Tongue (tissue), 2 donors: ENCODE measurements around the gene MICB. TPM values are rescaled to one million over a fixed set of nuclear protein-coding genes. Genes with fewer than 3 reads are reported as not detected.
"Not testable (repeated sequence)": the region's sequence is repeated elsewhere in the genome, so short reads cannot be mapped to it uniquely, and the experiment has no call there.

Experiments used
- DNase-seq: peaks from one replicate; pipeline ENCODE4 v3.0.0-alpha.2; 2015
- total RNA-seq: library from RNA; depleted of rRNA; stranded (reverse); fragments of >200 nt; gene quantifications from one replicate; pipeline ENCODE4 v1.2.3, GENCODE V29; 2014

Gene MICB
- total RNA-seq, 1 donor from 2014 or later: 3.9 TPM

DNA sequence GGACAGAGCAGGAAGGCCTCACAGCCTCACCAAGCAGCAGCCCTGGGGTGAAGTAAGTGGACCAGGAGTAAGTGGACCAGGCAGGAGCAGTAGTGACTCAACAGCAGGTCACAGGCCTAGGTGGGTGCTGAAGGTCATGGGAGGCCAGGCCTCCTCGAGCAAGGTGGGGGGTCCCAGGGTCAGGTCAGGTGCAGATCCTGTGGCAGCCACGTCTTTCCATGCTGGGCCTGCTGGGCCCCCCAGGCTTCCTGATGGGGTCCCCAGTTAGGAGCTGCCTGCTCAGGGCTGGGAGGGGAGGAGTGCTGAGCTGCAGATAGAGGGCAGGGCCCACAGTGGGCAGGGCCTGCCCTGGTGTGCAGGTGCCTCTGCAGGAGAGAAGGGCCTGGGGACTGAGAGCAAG is 11.1 kb downstream of the MICB start:
- DNase-seq: not testable (repeated sequence)

DNA sequence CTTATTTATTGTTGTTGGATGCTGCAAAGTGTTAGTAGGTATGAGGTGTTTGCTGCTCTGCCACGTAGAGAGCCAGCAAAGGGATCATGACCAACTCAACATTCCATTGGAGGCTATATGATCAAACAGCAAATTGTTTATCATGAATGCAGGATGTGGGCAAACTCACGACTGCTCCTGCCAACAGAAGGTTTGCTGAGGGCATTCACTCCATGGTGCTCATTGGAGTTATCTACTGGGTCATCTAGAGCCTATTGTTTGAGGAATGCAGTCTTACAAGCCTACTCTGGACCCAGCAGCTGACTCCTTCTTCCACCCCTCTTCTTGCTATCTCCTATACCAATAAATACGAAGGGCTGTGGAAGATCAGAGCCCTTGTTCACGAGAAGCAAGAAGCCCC is 12.1 kb downstream of the MICB start:
- DNase-seq: no peak

DNA sequence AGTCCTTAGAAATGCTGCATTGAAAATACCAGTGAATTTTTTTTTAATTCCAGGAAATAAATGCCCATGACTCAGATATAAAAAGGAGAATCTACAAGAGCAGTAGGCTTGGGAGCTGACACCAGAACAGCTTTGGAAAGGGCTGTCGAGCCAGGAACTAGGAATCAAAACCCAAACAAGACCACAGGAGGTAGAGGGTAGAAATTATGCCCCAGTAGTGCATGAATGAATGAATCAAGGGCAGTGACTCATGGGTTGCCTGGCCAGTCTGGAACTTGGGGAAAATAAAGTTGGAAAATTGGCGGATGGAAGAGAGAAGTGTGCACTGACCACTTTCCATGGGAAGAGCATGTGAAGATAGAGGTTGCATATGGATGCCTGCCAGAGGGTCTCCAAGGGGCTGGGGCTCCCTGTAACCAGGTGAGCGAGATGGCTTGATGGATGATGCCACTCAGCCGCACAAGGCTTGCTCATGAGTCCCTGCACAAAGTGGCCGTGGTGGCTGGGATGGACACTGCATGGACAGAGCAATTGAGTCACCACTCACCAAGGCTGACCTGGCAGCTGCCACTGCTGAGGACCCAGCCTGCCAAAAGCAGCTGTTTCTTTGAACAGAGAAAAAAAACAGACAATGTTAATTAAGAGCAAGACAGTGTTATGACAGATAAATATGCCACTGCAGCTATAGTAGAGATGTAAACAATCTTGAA is 15.7 kb downstream of the MICB start:
- DNase-seq: no peak

DNA sequence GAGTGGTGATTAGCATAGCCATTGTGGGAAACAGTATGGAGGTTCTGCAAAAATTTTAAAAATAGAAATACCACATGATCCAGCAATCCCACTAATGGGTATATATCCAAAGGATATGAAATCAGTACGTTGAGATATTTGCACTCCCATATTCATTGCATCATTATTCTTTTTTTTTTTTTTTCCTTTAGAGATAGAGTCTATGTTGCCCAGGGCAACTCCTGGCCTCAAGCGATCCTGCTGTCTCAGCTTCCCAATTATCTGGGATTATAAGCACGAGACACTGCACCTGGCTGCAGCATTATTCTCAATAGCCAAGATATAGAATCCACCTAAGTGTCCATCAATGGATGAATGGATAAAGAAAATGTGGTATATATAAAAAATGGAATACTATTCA is 23.9 kb downstream of the MICB start:
- DNase-seq: no peak

DNA sequence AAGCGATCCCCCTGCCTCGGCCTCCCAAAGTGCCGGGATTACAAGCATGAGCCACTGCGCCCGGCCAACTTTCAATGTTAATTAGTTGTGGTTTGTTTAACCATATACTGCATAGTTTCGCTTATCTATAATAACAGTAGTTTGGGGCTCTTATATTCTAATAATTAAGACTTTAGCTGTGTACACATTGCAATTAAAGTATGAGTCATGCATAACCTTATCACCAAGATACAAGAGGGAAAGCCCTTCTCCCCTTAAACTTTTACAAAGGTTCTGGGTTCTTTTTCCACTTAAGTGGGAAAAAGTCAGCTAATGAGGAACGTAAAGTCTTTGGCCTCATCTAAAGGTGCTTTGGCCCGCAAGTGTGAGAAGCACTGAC is 27.6 kb downstream of the MICB start:
- no peak for DNase-seq

DNA sequence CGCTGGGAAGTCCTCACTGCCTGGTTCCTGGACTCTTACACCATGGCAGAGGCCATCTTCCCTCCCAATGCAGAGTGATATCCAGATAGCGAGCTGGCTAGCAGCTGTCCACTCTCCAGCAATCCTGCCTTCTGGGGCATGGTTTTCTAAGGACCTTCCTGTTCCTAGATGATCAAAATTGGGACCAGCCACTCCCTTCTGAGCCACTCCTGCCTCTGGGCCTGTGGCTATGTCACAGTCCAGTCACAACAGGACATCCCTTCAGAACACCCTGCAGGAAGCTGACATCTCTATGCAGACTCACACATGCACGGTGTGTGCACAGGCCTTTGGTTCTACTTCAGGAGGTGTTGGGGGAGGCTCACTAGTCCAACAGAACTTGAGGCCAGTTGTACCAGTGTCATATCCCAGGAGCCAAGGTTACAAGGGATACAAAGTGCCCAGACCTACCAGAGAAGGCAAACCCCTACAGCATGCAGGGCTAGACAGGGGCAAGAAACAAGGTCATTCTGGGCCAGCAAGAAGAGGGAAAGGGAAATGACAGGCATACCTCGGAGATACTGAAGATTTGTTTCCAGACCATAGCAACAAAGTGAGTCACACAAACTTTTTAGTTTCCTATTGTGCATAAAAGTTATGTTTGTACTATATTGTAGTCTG is 28.1 kb downstream of the MICB start:
- DNase-seq: no peak

DNA sequence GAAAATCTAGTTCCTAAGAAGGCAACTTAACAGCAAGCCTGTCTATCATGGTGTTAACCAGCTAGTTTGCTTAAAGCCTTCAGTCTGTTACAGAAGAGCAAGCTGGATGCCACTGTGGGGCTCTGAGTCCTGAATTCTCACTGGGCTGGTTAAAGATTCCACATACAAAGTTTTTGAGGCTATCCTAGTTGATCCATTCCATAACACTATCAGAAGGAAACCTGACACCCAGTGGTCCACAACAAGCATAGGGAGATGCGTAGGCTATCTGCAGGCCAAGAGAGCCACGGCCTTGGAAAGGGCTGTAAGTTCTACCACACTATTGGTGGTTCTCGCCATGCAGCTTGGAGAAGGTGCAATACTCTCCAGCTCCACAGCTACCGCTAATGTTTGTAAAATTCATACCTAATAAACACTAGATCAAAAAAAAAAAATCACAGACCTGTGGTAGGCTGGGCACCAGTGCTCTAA is 30.4 kb downstream of the MICB start:
- no peak for DNase-seq

DNA sequence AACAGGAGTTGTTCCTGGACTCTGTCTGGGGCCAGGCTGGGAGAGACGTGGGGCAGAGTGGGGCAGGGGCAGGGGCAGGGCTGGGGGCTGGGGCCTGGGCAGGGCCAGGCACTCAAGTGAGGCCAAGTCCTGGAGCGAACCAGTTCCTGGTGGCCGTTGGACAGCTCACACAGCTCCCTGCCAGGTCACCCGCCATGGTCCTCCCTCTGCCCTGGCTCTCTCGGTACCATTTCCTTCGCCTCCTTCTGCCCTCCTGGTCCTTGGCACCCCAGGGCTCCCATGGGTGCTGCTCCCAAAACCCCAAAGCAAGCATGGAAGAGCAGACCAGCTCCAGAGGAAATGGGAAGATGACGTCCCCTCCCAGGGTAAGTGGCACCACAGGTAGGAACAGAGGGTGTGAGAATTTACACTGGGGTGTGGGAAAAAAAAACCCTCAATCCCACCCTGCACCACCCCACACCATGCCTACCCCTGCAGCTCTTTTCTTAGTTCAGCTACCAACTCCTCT is 30.9 kb downstream of the MICB start, which contains the start of gene MCCD1:
Gene MCCD1, plus strand, starts transcription at position 142 of the 508 bp plus-strand sequence. Its CDS starts 53 bp downstream, at position 195.
- DNase-seq: no peak

DNA sequence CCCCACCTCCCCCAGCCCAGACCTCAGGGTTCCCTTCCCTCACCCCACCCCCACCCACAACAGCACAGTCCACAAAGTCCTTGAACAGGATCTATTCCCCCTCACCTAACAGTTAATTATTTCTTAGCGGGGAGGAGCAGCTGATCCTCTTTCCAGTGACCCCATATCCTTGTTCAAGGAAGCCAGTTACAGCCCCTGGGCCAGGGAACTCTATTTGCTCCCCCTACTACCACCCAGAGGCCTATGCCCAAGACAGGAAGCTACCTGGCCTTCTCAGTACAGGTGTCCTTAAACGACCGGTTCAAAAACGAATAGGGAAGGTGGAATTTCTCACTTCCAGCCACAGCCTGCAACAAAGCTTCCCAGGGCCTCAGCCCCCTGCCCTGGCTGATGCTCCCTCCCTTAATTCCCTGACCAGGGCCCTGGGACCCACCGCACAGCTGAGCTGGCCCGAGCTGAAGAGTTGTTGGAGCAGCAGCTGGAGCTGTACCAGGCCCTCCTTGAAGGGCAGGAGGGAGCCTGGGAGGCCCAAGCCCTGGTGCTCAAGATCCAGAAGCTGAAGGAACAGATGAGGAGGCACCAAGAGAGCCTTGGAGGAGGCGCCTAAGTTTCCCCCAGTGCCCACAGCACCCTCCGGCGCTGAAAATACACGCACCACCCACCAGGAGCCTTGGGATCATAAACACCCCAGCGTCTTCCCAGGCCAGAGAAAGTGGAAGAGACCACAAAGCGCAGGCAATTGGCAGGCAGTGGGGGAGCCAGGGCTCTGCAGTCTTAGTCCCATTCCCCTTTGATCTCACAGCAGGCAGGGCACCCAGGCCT is 31.6 kb downstream of the MICB start:
- DNase-seq: no peak

DNA sequence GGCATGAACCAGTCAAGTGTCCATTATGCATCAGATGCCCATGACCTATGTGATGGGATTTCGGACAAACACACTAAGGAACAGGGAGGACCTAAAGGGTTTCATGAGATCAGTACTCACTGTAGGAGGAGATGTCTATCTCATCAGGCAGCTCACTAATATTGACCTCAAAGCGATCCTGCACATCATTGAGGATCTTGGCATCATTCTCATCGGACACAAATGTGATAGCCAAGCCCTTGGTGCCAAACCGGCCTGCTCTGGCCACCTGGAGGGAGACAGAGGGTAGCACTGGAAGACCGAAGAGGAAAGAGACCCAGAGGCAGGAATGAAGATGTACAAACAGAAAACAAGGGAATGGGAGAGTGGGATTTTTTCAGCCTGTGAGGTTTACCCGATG is 32.7 kb downstream of the MICB start:
- DNase-seq: no peak

DNA sequence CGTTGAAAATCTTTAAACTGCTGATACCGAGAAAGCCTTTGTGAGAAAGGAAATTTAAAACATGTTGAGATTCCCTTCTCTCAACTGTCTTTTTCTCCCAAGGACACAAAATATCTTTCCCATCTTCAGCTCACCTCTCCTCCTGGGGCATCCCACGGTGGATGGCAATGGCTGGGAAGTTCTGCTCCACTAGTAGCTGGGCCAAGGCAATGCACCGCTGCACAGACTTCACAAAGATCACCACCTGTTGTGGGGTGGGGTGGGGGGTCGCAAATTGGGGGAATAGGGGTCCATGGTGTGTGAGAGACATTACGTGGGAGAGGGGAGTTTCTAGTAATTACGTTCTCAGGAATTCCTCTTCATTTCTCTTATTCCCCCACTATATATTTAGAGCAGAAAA is 33.2 kb downstream of the MICB start:
- no peak for DNase-seq

DNA sequence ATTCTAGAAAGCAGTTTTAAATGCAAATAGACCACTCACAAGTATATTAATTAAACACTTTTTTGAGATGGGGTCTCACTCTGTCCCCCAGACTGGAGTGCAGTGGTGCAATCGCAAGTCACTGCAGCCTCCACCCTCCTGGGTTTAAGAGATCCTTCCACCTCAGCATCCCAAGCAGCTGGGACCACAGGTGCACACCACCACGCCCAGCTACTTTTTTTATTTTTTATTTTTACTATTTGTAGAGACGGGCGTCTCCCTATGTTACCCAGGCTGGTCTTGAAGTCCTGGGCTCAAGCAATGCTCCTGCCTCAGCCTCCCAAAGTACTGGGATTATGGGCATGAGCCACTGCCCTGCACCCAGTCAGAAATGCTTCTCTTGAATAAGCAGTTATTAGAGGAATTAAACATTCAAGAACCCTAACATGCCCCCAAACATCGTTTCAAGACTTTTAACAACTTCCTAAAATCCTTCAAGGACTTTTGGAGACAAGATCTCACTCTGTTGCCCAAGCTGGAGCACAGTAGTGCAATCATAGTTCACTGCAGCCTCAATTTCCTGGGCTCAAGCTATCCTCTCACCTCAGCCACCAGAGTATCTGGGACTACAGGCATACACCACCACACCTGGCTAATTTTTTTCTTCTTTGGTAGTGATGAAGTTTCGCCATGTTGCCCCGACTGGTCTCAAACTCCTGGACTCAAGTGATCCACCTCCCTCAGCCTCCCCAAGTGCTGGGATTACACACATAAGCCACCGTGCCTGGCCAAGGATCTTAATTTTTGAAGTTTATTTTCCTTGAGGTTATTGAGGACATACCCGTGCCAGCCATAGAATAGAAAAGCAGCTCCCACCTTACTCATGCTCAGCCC is 34.1 kb downstream of the MICB start:
- no peak for DNase-seq

DNA sequence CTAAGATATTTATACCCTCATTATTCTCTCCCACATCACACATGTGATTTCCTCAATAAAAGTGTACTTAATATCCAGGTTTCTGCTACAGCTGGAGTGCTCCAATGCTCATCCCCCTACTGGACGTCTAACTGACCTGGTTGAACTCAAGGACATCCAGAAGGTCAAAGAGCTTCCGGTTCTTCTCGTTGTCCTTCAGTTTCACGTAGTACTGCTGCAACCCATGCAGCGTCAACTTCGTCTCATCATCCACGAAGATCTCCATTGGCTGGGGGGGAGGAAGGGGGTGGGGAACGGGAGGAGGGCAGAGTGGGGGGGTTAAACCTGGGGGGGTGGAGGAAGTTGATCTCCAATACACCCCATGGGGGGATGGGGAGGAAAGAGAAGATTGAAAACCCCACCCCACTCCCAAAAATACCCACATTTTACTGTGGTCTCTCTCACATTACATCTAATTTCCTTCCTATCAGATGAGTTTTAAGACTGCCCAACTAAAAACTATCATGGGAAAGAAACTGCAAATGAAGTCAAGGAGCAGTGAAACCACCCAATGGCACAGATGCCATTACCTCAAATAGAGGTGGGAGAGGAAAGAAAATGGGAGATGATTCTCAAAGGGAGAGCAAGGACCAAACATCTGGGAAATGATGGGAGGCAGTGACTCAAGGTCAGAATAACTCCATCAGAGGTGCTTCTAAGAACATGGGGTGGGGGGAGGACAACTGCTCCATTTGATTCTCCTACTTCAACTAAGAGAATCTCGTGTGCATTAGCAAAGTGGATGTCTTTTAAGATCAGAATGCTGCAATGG is 34.9 kb downstream of the MICB start:
- DNase-seq: no peak

DNA sequence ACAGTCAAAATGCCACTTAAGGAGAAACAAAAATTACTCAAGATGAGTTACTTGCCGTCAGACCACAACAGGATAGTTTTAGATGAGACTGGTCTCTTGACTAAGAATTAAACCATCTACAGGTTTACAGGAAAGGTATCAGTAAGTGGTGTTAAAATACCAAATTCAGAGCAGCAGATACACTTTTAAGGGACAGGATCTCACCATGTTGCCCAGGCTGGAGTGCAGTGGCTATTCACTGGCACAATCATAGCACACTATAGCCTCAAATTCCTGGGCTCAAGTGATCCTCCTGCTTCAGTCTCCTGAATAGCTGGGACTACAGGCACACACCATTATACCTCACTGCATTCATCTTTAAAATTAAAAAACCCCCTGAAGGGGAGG is 35.5 kb downstream of the MICB start:
- DNase-seq: no peak

DNA sequence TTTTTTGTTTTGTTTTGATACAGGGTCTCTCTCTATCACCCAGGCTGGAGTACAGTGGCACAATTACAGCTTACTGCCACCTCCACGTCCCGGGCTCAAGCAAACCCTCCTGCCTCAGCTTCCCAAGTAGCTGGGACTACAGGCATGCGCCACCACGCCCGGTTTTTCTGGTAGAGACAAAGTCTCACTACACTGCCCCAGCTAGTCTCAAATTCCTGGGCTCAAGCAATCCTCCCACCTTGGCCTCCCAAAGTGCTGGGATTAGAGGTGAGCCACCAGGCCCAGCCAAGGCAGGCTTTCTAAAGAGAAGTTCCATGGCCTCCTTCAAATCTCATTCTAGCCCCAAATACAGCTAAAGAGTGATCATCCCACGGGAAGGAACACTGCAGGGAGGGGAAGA is 36.1 kb downstream of the MICB start:
- DNase-seq: no peak

DNA sequence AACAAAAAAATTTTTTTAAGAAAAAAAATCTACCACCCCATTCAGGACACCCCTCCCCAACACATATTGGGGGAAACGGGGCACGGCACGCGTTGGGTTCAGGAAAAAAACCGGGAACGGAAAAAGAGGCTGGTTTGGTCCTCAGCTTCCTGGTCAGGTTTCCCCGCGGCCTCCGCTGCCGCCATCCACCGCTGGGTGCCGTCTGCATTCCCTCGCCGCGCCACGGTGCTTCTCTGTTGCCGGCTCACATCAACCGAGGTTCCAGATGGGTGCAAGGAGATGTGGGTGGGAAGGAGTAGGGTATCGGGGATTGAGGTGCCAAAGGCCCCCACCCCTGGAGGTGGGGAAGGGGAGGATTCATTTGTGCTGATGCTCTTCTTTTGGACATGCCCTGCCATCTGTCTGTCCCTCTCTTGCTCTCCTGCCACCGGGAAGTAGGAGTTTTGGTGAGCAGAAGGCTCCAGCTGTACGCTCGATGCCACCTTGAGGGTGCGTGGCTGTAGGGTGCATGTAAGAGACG is 36.6 kb downstream of the MICB start:
- no peak for DNase-seq

DNA sequence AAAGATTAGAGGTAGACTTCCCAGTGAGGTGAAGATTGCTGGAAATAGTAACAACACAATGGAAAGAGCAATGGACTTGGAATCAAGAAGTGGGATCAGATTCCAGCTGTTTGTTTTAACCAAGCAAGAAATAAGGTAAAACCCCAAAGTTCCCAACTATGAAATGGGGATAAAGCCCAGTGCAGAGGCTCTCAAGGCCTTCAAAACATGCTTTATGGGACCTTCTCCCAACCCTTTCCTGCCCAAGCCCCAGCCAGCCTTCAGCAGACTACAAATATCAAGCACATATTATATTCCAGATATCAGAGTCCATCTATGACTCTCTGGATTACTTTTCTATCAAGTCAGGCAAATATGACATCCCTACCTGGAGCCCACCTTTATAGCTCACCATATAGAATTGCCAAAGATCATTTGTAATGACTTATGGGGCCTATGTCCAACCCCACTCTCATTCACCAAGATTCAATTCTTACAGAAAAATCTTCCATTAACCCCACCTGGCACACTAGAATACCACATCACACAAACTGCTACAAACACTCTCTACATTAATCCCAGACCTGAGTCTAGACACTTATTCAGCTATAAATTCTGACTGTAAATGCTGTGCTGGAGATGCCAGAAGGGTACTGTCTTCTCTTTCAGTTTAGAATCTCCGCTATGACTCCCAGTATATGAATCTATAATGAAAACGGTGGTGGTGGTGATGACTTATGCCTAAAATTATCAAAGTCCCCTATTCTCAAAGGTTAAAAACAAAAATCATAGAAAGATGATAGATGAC is 37.8 kb downstream of the MICB start:
- no peak for DNase-seq

DNA sequence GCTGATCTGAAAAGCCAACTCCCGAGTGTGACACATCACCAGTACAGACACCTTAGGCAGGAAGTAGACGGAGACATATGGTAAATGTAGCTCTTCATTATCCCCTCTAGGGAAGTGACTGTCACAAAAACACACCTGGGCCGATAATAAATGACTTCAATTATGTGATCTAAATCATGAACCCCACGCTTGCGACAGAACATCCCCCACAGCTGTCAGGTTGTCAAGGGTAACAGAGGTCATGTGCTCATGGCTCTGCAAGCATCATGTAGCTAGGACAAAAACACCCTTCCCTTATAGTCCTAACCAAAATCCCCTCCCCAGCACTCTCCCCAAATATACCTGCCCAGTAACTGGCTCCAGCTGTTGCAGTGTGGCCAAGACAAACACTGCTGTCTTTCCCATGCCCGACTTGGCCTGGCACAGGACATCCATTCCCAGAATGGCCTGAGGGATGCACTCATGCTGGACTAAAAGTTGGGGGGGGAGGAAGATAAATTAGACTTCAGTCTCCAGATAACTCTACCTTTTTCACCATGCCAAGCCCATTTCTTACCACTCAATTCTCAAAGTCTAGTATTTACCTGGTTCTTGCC is 41.0 kb downstream of the MICB start:
- no peak for DNase-seq

DNA sequence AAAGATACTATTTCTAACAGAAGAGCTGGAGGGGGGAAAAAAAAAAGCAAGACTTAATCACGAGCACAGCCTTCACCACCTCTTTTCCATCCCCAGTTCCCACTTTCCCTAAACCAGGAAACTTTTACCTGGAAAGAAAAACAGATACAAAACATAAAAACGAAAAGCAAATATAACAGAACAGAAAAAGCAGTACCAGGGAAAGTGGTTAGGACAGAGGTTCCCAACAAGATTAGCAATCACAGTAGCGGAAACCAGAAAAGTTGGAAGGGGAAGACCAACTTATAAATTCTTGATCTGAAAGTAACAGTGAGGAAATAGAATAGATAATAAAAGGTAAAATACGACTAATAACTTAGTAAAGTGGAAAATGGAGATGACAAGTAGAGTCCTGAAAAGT is 42.7 kb downstream of the MICB start:
- DNase-seq: no peak
